Measurements from ENCODE around the gene SSPN.

The SSPN gene

GRCh38 chr12:26298785-26299621 is 103.6 kb downstream of the SSPN start:
- peak in 1 of 3 experiments; percentile 1 for DNase-seq
- peak; percentile 90 for ATAC-seq (replicated peaks)
- H3K36me3 Mint-ChIP-seq (ENCODE audit: insufficient read depth): no peaks in the 10 kb centered on the region
- peak overlapping the region; percentile 11 to 63 for H3K4me3 Mint-ChIP-seq
- H3K4me1 Mint-ChIP-seq (ENCODE audit: low read depth in 2 of 2): peaks cover 10 to 16% of the 10 kb centered on the region in 2 donors
- no peaks in the 10 kb centered on the region for H3K27me3 Mint-ChIP-seq
- H3K9me3 Mint-ChIP-seq: no peaks in the 10 kb centered on the region
- H3K27ac Mint-ChIP-seq: peak overlapping the region in 1 of 2 donors; percentile 94

GRCh38 chr12:26299751-26300150 is 104.4 kb downstream of the SSPN start:
- ATAC-seq (replicated peaks): no peak
- DNase-seq: no peak
- Mint-ChIP-seq H3K4me1 (ENCODE audit: low read depth in 2 of 2) (peaks cover 10 to 16% of the 10 kb centered on the region in 2 donors), H3K27ac (peak overlapping the region in 1 of 2 donors; percentile 94), H3K9me3 (no peaks in the 10 kb centered on the region), H3K4me3 (peak overlapping the region in 1 of 2 donors; percentile 11), H3K27me3 (no peaks in the 10 kb centered on the region), H3K36me3 (ENCODE audit: insufficient read depth) (no peaks in the 10 kb centered on the region)
